ENCODE measurements around the gene ATP8B1. TPM values are rescaled to one million over a fixed set of nuclear protein-coding genes. Genes with fewer than 3 reads are reported as not detected.
A peak's percentile ranks its signal among the peaks of the same experiment; 100 is the strongest.

Gene ATP8B1
- total RNA-seq, 1 donor from 2014 or later: 0.07 TPM

GRCh38 chr18:57836557-57836956 is 33.4 kb upstream of the ATP8B1 start:
- DNase-seq: no peak
- H3K27me3 Mint-ChIP-seq (ENCODE audit: unreplicated experiment): peaks cover 1% of the 10 kb centered on the region
- no peak overlapping the region for H3K4me3 Mint-ChIP-seq (ENCODE audit: unreplicated experiment)
- H3K27ac Mint-ChIP-seq (ENCODE audit: unreplicated experiment): peak overlapping the region; percentile 89
- H3K36me3 Mint-ChIP-seq (ENCODE audit: unreplicated experiment): peaks cover 5% of the 10 kb centered on the region
- H3K9me3 Mint-ChIP-seq (ENCODE audit: unreplicated experiment): peaks cover 6% of the 10 kb centered on the region
- TF ChIP-seq CTCF (IDR thresholded peaks at IDR 0.05; ENCODE audit: partially characterized antibody, unreplicated experiment): no peak
- H3K4me1 Mint-ChIP-seq (ENCODE audit: low read depth, unreplicated experiment): peaks cover 8% of the 10 kb centered on the region

- peaks cover 6% of the 10 kb centered on the region for H3K9me3 Mint-ChIP-seq (ENCODE audit: unreplicated experiment)
- H3K4me3 Mint-ChIP-seq (ENCODE audit: unreplicated experiment): no peak overlapping the region
- TF ChIP-seq CTCF (IDR thresholded peaks at IDR 0.05; ENCODE audit: partially characterized antibody, unreplicated experiment): no peak
- H3K36me3 Mint-ChIP-seq (ENCODE audit: unreplicated experiment): peaks cover 7% of the 10 kb centered on the region
- H3K27ac Mint-ChIP-seq (ENCODE audit: unreplicated experiment): peak overlapping the region; percentile 8
- H3K4me1 Mint-ChIP-seq (ENCODE audit: low read depth, unreplicated experiment): peaks cover 8% of the 10 kb centered on the region
- DNase-seq: no peak
- peaks cover 1% of the 10 kb centered on the region for H3K27me3 Mint-ChIP-seq (ENCODE audit: unreplicated experiment)
Observed at GRCh38 chr18:57835904-57836303, 32.8 kb upstream of the ATP8B1 start.

GRCh38 chr18:57834616-57835015 is 31.5 kb upstream of the ATP8B1 start:
- no peak for TF ChIP-seq CTCF (IDR thresholded peaks at IDR 0.05; ENCODE audit: partially characterized antibody, unreplicated experiment)
- peaks cover 6% of the 10 kb centered on the region for H3K9me3 Mint-ChIP-seq (ENCODE audit: unreplicated experiment)
- DNase-seq: no peak
- H3K4me1 Mint-ChIP-seq (ENCODE audit: low read depth, unreplicated experiment): peaks cover 8% of the 10 kb centered on the region
- no peak overlapping the region for H3K4me3 Mint-ChIP-seq (ENCODE audit: unreplicated experiment)
- peaks cover 7% of the 10 kb centered on the region for H3K36me3 Mint-ChIP-seq (ENCODE audit: unreplicated experiment)
- peaks cover 1% of the 10 kb centered on the region for H3K27me3 Mint-ChIP-seq (ENCODE audit: unreplicated experiment)
- H3K27ac Mint-ChIP-seq (ENCODE audit: unreplicated experiment): no peak overlapping the region

- H3K4me3 Mint-ChIP-seq (ENCODE audit: unreplicated experiment): no peak overlapping the region
Observed at GRCh38 chr18:57833441-57834101, 30.5 kb upstream of the ATP8B1 start.

More at GRCh38 chr18:57833441-57834101, 30.5 kb upstream of the ATP8B1 start:
- Mint-ChIP-seq H3K27ac (ENCODE audit: unreplicated experiment) (no peak overlapping the region), H3K27me3 (ENCODE audit: unreplicated experiment) (peaks cover 1% of the 10 kb centered on the region), H3K4me1 (ENCODE audit: low read depth, unreplicated experiment) (peaks cover 8% of the 10 kb centered on the region), H3K36me3 (ENCODE audit: unreplicated experiment) (peaks cover 7% of the 10 kb centered on the region), H3K9me3 (ENCODE audit: unreplicated experiment) (peaks cover 6% of the 10 kb centered on the region)
- no peak for TF ChIP-seq CTCF (IDR thresholded peaks at IDR 0.05; ENCODE audit: partially characterized antibody, unreplicated experiment)
- DNase-seq: no peak

All from glutamatergic neuron (in vitro differentiated cells).